GM11168 (cell line): ENCODE data around the gene DBNL.

Source experiments
- in situ Hi-C: fragments of 300-500 bp; cut with MboI; formaldehyde crosslinking; loops from one replicate; pipeline ENCODE4 v1.12.0; 2022; ENCODE audit warnings: low sequenced_read_pairs; ENCODE audit not compliant: unreplicated experiment

DBNL gene

DNA sequence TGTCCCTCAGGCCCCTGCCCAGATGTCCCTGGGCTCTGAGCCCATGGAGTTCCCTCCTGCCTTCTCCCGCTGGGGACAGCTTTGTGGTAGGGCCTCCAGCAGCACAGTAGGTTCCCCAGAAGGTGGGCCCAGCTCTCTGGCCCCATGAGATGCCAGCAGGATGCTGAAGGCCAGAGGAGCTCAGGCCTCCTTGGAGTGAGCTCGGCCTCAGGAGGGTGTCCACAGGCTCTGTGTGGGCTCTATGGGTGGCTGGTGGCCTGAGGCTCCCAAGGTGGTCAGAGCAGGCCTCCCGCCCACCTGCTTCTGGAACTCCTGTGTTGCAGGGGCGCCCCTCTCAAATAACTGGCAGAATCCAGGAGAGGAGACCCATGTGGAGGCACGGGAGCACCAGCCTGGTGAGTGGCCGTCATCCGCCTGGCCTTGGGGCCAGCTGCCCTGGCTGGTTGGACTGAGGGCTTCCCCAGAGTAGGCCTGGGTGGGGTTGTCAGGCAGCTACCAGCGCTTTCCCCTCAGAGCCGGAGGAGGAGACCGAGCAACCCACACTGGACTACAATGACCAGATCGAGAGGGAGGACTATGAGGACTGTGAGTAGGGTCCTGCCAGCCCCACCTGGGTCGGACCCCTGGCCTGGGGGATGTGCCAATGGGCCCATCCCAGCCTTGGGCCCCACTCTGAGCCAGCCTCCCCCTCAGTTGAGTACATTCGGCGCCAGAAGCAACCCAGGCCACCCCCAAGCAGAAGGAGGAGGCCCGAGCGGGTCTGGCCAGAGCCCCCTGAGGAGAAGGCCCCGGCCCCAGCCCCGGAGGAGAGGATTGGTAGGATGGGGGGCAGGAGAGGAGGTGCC lies 62.8 kb downstream of the DBNL start:
- in situ Hi-C loops, result no loop called here

- in situ Hi-C loops, result no loop called here
Observed at GRCh38 chr7:44107961-44108767, 63.7 kb downstream of the DBNL start.

DNA sequence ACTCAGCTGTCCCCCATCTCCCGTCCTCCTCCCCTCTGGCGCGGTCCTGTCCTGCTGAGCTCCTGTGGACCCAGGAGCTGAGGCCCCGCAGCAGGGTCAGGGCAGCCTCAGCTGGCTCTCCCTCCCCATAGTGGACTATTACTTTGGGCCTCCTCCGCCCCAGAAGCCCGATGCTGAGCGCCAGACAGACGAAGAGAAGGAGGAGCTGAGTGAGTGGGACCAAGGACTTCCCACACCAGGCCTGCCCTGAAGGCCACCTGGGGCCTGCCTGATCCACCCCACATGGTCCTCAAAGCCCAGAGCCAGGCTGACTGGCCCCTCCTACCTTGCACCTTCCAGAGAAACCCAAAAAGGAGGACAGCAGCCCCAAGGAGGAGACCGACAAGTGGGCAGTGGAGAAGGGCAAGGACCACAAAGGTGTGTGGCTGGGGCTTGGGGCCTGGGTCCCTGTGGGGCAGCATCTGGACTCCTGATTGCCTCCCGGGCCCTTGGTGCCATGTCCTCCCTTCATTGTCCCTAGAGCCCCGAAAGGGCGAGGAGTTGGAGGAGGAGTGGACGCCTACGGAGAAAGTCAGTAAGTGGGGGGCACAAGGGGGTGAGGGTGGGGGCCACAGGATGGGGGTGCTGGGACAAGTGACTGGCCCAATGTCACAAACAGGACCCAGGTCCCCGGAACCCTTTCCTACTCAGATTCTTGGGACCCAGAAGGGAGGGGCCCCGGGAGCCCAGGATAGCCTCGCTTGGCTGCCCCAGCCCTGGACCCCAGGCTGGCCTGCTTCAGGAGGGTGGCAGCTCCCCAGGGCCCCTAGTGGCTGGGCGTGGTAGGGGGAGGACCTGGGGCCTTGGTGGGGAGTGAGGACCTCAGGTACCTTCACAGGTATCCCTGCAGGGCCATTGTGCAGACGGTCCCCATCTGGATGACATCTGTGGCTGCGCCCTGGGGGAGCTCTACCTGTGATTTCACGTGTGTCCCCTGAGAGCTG lies 64.6 kb downstream of the DBNL start:
- in situ Hi-C loops, result no loop called here

DNA sequence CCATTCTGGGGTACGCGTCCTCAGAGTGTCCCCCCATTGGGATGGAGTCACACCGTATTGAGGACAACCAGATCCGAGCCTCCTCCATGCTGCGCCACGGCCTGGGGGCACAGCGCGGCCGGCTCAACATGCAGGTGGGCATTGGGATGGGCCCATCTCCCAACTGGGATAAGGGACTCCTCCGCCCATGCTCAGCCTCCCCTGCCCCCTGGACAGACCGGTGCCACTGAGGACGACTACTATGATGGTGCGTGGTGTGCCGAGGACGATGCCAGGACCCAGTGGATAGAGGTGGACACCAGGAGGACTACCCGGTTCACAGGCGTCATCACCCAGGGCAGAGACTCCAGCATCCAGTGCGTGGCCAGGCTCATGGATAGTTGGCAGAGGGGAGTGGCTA lies 65.5 kb downstream of the DBNL start:
- in situ Hi-C loops, result no loop called here

GRCh38 chr7:44110719-44111635 lies 66.5 kb downstream of the DBNL start:
- in situ Hi-C loops, result no loop called here
